K562 (cell line): Measurements from ENCODE around the gene IFTAP. TPM values are rescaled to one million over a fixed set of nuclear protein-coding genes. Genes with fewer than 3 reads are reported as not detected.

ENCODE experiments used
- ATAC-seq: fragments of 200-7000 bp; cut with Tn5 transposase; 3 replicates; pipeline ENCODE4 v1.9.1; 2020; ENCODE audit warnings: moderate library complexity
- BruUV-seq: library from RNA; stranded (reverse); fragments of 400-500 nt; replicated peaks from 2 replicates; lab custom pipeline; 2021; lab: Mats Ljungman, UMichigan
- CTCF ChIA-PET: fragments of 300-600 bp; formaldehyde crosslinking; extraction: SDS; loops from one replicate; lab custom pipeline; 2021; ENCODE audit warnings: low intra/inter-chr PET ratio; lab: Yijun Ruan, JAX
- POLR2A ChIA-PET: fragments of 300-600, 350-650 bp; sonication (Branson Sonifier 250); formaldehyde crosslinking; extraction: SDS; loops from one replicate; lab custom pipeline; 2021; ENCODE audit warnings: antibody characterized with exemption, inconsistent platforms; lab: Yijun Ruan, JAX
- DNase-seq, 4 experiments: peaks; one replicate each; pipeline versions ENCODE4 v3.0.0 to v3.0.0-alpha.2; 2011 to 2018; ENCODE audit warnings: low spot score in 3 of 4, mixed read lengths in 3 of 4; ENCODE audit errors: extremely low read depth in 1 of 4
- FAIRE-seq: peaks from 2 replicates; lab custom pipeline; 2011; peaks lifted over from hg19 to GRCh38; lab: Jason Lieb, UNC
- H2AFZ ChIP-seq: 2 replicates; pipeline ENCODE4 v1.6.0; 2011; ENCODE audit warnings: low read depth, low read length, control low read depth, inconsistent platforms
- H3K27ac ChIP-seq: fragments of 200-600 bp; 3 replicates; pipeline ENCODE4 v1.8.0; 2011; ENCODE audit warnings: low read depth, mild to moderate bottlenecking, control low read depth, inconsistent platforms, low read length, moderate library complexity, mixed read lengths; ENCODE audit errors: extremely low read depth
- H3K27me3 ChIP-seq, 2 experiments: fragments of 300-600 bp in 1 of 2; 2 replicates in 1 of 2; 3 replicates in 1 of 2; pipeline versions ENCODE4 v1.6.0 to v1.8.0; 2011; ENCODE audit warnings: inconsistent platforms in 2 of 2, low read length in 2 of 2, mild to moderate bottlenecking in 1 of 2, mixed read lengths in 1 of 2, moderate library complexity in 1 of 2; ENCODE audit not compliant: control insufficient read depth in 2 of 2, insufficient read depth in 2 of 2
- H3K36me3 ChIP-seq: fragments of 300-600 bp; 3 replicates; pipeline ENCODE4 v1.8.0; 2011; ENCODE audit warnings: mild to moderate bottlenecking, low read length, inconsistent platforms; ENCODE audit not compliant: control insufficient read depth, insufficient read depth
- H3K4me1 ChIP-seq, 2 experiments: fragments of 200-600 bp in 1 of 2; replicated peaks in 1 of 2; 2 replicates in 1 of 2; 3 replicates in 1 of 2; pipeline versions ENCODE4 v1.5.1 to v1.8.0; 2011; ENCODE audit warnings: inconsistent platforms in 2 of 2, low read length in 2 of 2, mild to moderate bottlenecking in 1 of 2, mixed read lengths in 1 of 2, moderate library complexity in 1 of 2; ENCODE audit not compliant: control insufficient read depth in 2 of 2, insufficient read depth in 2 of 2
- H3K4me2 ChIP-seq: 2 replicates; pipeline ENCODE4 v1.6.1; 2011; ENCODE audit warnings: low read length, control low read depth, inconsistent platforms, mixed read lengths; ENCODE audit not compliant: insufficient read depth
- H3K4me3 ChIP-seq: fragments of 200-600 bp; sonication (generic), shearing (Covaris generic); 2 replicates; pipeline ENCODE4 v1.5.1; 2016; ENCODE audit warnings: control low read depth, inconsistent platforms
- H3K79me2 ChIP-seq: fragments of 200-600 bp; 3 replicates; pipeline ENCODE4 v1.8.0; 2011; ENCODE audit warnings: low read length, inconsistent platforms; ENCODE audit not compliant: control insufficient read depth, insufficient read depth
- H3K9ac ChIP-seq, 2 experiments: 2 replicates each; pipeline versions ENCODE4 v1.6.0 to v1.6.1; 2011; ENCODE audit warnings: low read depth in 2 of 2, low read length in 2 of 2, control low read depth in 1 of 2, inconsistent platforms in 1 of 2, mild to moderate bottlenecking in 1 of 2, mixed read lengths in 1 of 2; ENCODE audit not compliant: insufficient read depth in 1 of 2
- H3K9me1 ChIP-seq: one replicate; pipeline ENCODE4 v1.6.0; 2011; ENCODE audit warnings: inconsistent platforms, mild to moderate bottlenecking, low read length, moderate library complexity; ENCODE audit not compliant: control insufficient read depth, insufficient read depth
- H3K9me3 ChIP-seq: replicated peaks from 2 replicates; pipeline ENCODE4 v1.5.1; 2011; ENCODE audit warnings: low read depth, low read length, inconsistent platforms; ENCODE audit not compliant: control insufficient read depth, insufficient read depth
- H4K20me1 ChIP-seq: replicated peaks from 2 replicates; pipeline ENCODE4 v1.6.1; 2011; ENCODE audit warnings: low read length, inconsistent platforms, mixed read lengths; ENCODE audit not compliant: control insufficient read depth, insufficient read depth
- CBX1 ChIP-seq: sonication (generic); IDR thresholded peaks from 2 replicates; pipeline ENCODE4 v1.6.1; 2016; ENCODE audit warnings: antibody characterized with exemption, low read depth, mild to moderate bottlenecking
- CXXC5 ChIP-seq: fragments of 250-450 bp; sonication (Bioruptor Pico); IDR thresholded peaks from 2 replicates; pipeline ENCODE4 v1.8.0; 2022; ENCODE audit warnings: inconsistent platforms, mild to moderate bottlenecking, moderate library complexity
- ETV5 ChIP-seq: sonication (generic); formaldehyde crosslinking; IDR thresholded peaks from 2 replicates; pipeline ENCODE4 v1.4.0; 2020; ENCODE audit warnings: low read depth, mild to moderate bottlenecking, missing genetic modification reagents
- FOSL1 ChIP-seq: fragments of 200-800 bp; sonication (Bioruptor generic); conservative IDR thresholded peaks from 2 replicates; pipeline ENCODE4 v1.6.1; 2016; ENCODE audit warnings: missing genetic modification characterization, missing compliant biosample characterization
- HDAC2 ChIP-seq: fragments of 450-650 bp; IDR thresholded peaks from 2 replicates; pipeline ENCODE4 v1.6.1; 2016; ENCODE audit warnings: mild to moderate bottlenecking
- NR2C2 ChIP-seq, 2 experiments: fragments of 200-800 bp in 1 of 2; sonication (Bioruptor generic) in 1 of 2; sonication (generic) in 1 of 2; formaldehyde crosslinking in 1 of 2; IDR thresholded peaks; 2 replicates each; pipeline versions ENCODE4 v1.6.1 to v1.8.0; 2016 to 2022; ENCODE audit warnings: mild to moderate bottlenecking in 1 of 2, missing compliant biosample characterization in 1 of 2, missing genetic modification characterization in 1 of 2, missing genetic modification reagents in 1 of 2
- POLR2B ChIP-seq: fragments of 450-650 bp; IDR thresholded peaks from 2 replicates; pipeline ENCODE4 v1.6.1; 2018; ENCODE audit warnings: low read depth; ENCODE audit not compliant: partially characterized antibody
- TRIM28 ChIP-seq: fragments of 450-650 bp; IDR thresholded peaks from 2 replicates; pipeline ENCODE4 v1.6.1; 2017
- ZNF274 ChIP-seq: IDR thresholded peaks from 2 replicates; pipeline ENCODE4 v1.6.1; 2011; ENCODE audit warnings: low read depth, mild to moderate bottlenecking, low read length, moderate library complexity, borderline replicate concordance
- ZNF766 ChIP-seq: fragments of 200-800 bp; sonication (Bioruptor generic); conservative IDR thresholded peaks from 2 replicates; pipeline ENCODE4 v1.6.1; 2016; ENCODE audit warnings: missing genetic modification characterization, missing compliant biosample characterization
- WGBS: fragments of 100-300 bp; shearing (Covaris generic); methylation state at CpG from one replicate; pipeline ENCODE4 v1.1.6; 2016; ENCODE audit warnings: low coverage, mixed read lengths; ENCODE audit not compliant: insufficient coverage; ENCODE audit errors: missing lambda C conversion rate; 5-methylcytosine and 5-hydroxymethylcytosine counted together
- in situ Hi-C: fragments of 300-500 bp; cut with MboI; formaldehyde crosslinking; loops from 4 replicates; pipeline ENCODE4 v1.15.0; 2018; ENCODE audit warnings: inconsistent platforms, mixed read lengths
- intact Hi-C: fragments of 100-400 bp; cut with micrococcal nuclease; formaldehyde crosslinking; loops from 2 replicates; pipeline ENCODE4 v1.14.2; 2022
- polyA plus RNA-seq, 8 experiments: library from polyadenylated mRNA; depleted of rRNA in 4 of 8; stranded (reverse) in 5 of 8; unstranded in 3 of 8; fragments of >200 nt; fragmentation: Nextera tagmentation in 2 of 8; fragmentation: Illumina TruSeq in 1 of 8; extraction: Ambion mirVana in 2 of 8; extraction: Trizol in 1 of 8; gene quantifications; 2 replicates each; pipeline versions ENCODE4 v1.2.1 to v1.2.3, GENCODE V29; 2011 to 2014; ENCODE audit warnings: inconsistent platforms in 1 of 8, missing spikeins in 1 of 8
- total RNA-seq, 7 experiments: library from RNA; depleted of rRNA in 6 of 7; stranded (reverse); fragments of >200 nt in 6 of 7; fragmentation: Illumina TruSeq in 2 of 7; extraction: Trizol in 2 of 7; gene quantifications; 2 replicates each; pipeline versions ENCODE4 v1.2.1 to v1.2.3, GENCODE V29; 2011 to 2021; ENCODE audit warnings: low replicate concordance in 1 of 7
- TF ChIP-seq, protein P1 (sequence below): fragments of 250-450 bp; sonication (Bioruptor Pico); IDR thresholded peaks from 2 replicates; pipeline ENCODE4 v1.4.0; 2020; ENCODE audit warnings: mild to moderate bottlenecking, moderate library complexity, borderline replicate concordance

IFTAP gene
- total and polyA plus RNA-seq, 9 of the 15 experiments (the other 6 are each of a cell fraction or from before 2014, with no cell fraction given): 9.2 to 30.0 (median 17.0) TPM

DNA sequence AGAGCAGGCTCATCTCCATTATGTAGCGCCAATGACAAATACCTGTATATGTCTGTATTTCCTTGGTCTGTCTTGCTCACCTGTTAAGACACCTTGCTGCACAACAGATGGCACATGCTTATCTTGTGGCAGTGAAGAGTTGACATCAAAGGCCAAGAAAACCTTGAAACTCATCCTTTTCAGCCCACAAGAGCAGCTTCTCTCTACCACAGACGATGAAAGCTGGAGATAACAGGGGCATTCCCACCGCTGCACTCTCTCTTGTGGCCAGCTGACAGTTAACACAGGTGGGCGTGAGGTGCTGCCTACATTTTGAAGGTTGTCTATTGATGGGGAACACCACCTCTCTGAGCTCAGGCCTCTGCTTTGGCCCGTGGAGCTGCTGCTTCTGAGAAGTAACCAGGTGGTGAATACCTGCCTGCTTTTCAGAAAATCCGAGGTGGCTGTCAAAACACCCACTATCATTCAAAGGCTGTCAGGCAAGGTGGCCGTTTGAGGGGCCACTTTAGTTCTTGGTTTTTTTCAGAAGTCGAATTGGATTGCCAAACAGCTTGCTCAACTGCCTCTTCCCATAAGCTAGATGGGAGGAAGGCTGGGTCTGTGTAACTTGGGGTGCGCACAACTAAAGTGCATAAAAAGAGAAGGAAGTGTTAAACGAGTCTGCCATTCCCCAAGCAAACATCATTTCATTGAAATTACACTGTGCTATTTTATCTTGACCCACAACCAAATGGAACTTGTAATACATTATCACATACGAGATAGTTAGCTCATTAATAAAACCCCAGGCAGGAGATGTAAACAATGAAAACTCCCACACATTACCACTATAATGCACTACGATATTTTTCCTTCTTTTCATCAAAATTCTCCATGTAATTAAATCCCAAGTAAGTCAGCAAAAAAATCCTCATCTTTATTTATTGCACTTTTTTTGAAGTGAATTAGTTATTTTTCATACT lies 90.8 kb downstream of the IFTAP start:
- no peak for FAIRE-seq

More for the DNA sequence above, 90.8 kb downstream of the IFTAP start:
- no peak overlapping the region for H3K9ac ChIP-seq
- no peak overlapping the region for H2AFZ ChIP-seq
- in situ Hi-C loops (no loop called here), intact Hi-C loops (no loop called here)
- no peaks in the 10 kb centered on the region for H3K9me3 ChIP-seq
- no peak for DNase-seq
- CTCF ChIA-PET: no interaction called here
- no peak overlapping the region for H3K4me2 ChIP-seq
- no peak overlapping the region for H3K27ac ChIP-seq
- no peaks in the 10 kb centered on the region for H3K79me2 ChIP-seq
- H3K9me1 ChIP-seq: no peaks in the 10 kb centered on the region
- BruUV-seq: no TSS peak
- no peak overlapping the region for H3K4me3 ChIP-seq
- H3K4me1 ChIP-seq: no peaks in the 10 kb centered on the region
- no peaks in the 10 kb centered on the region for H3K36me3 ChIP-seq
- H4K20me1 ChIP-seq: no peaks in the 10 kb centered on the region
- no peak for ATAC-seq
- POLR2A ChIA-PET: no interaction called here
- H3K27me3 ChIP-seq: no peaks in the 10 kb centered on the region; a peak in 1 of 5 replicates
- 2% methylated on average over 12 of the region's 12 CpGs for WGBS
- no peak for TF ChIP-seq CBX1
- no peak for TF ChIP-seq ETV5 (CRISPR knock-in tag)
- TF ChIP-seq POLR2B: no peak
- TF ChIP-seq CXXC5 (CRISPR knock-in tag): no peak
- no peak for TF ChIP-seq TRIM28
- TF ChIP-seq FOSL1 (tag): no peak
- TF ChIP-seq ZNF274: no peak
- TF ChIP-seq ZNF766 (CRISPR knock-in tag): no peak
- TF ChIP-seq, protein P1, sequence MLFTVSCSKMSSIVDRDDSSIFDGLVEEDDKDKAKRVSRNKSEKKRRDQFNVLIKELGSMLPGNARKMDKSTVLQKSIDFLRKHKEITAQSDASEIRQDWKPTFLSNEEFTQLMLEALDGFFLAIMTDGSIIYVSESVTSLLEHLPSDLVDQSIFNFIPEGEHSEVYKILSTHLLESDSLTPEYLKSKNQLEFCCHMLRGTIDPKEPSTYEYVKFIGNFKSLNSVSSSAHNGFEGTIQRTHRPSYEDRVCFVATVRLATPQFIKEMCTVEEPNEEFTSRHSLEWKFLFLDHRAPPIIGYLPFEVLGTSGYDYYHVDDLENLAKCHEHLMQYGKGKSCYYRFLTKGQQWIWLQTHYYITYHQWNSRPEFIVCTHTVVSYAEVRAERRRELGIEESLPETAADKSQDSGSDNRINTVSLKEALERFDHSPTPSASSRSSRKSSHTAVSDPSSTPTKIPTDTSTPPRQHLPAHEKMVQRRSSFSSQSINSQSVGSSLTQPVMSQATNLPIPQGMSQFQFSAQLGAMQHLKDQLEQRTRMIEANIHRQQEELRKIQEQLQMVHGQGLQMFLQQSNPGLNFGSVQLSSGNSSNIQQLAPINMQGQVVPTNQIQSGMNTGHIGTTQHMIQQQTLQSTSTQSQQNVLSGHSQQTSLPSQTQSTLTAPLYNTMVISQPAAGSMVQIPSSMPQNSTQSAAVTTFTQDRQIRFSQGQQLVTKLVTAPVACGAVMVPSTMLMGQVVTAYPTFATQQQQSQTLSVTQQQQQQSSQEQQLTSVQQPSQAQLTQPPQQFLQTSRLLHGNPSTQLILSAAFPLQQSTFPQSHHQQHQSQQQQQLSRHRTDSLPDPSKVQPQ: no peak
- no peak for TF ChIP-seq NR2C2 (CRISPR knock-in tag; IDR thresholded peaks at IDR 0.05)
- no peak for TF ChIP-seq NR2C2 (tag; IDR thresholded peaks at IDR 0.05)
- no peak for TF ChIP-seq HDAC2
